GM18870 (cell line): Measurements from ENCODE around the gene AKNA.
A peak's percentile ranks its signal among the peaks of the same experiment; 100 is the strongest.

Experiments used
- ATAC-seq: cut with Tn5 transposase; IDR thresholded peaks from one replicate; pipeline ENCODE4 v1.9.1; 2021; ENCODE audit warnings: moderate library complexity; ENCODE audit not compliant: unreplicated experiment

The AKNA gene

GRCh38 chr9:114364134-114365041 is 23.4 kb downstream of the AKNA start:
- no peak for ATAC-seq

- ATAC-seq: no peak
These were observed 24.4 kb downstream of the AKNA start for GRCh38 chr9:114363424-114363823.

- no peak for ATAC-seq
These were observed 25.4 kb downstream of the AKNA start for GRCh38 chr9:114362394-114362793.

GRCh38 chr9:114361542-114361941 is 26.2 kb downstream of the AKNA start:
- ATAC-seq: no peak

- no peak for ATAC-seq
These were observed 28.0 kb downstream of the AKNA start for GRCh38 chr9:114359801-114360200.

GRCh38 chr9:114357911-114358328 is 29.9 kb downstream of the AKNA start:
- ATAC-seq: no peak

GRCh38 chr9:114357360-114357759 is 30.4 kb downstream of the AKNA start:
- no peak for ATAC-seq

- ATAC-seq: no peak
These were observed 31.0 kb downstream of the AKNA start for GRCh38 chr9:114356792-114357191.

GRCh38 chr9:114355821-114356220 is 32.0 kb downstream of the AKNA start:
- no peak for ATAC-seq

GRCh38 chr9:114351932-114352331 is 35.9 kb downstream of the AKNA start:
- ATAC-seq: no peak

- no peak for ATAC-seq
These were observed 37.0 kb downstream of the AKNA start for GRCh38 chr9:114350636-114351401.

GRCh38 chr9:114349713-114350480 is 37.9 kb downstream of the AKNA start:
- ATAC-seq: no peak

- peak; percentile 91 for ATAC-seq
These were observed 38.8 kb downstream of the AKNA start for GRCh38 chr9:114348906-114349482.

GRCh38 chr9:114348261-114348905 is 39.4 kb downstream of the AKNA start:
- no peak for ATAC-seq

GRCh38 chr9:114347675-114348074 is 40.1 kb downstream of the AKNA start:
- no peak for ATAC-seq

- no peak for ATAC-seq
These were observed 41.6 kb downstream of the AKNA start for GRCh38 chr9:114346146-114346545.

- ATAC-seq: no peak
These were observed 42.2 kb downstream of the AKNA start for GRCh38 chr9:114345493-114346065.

GRCh38 chr9:114344692-114345091 is 43.1 kb downstream of the AKNA start:
- no peak for ATAC-seq

GRCh38 chr9:114344188-114344566 is 43.6 kb downstream of the AKNA start:
- no peak for ATAC-seq
